Subcutaneous abdominal adipose tissue (tissue), 5 donors: ENCODE data around the gene EFNA5.

Experiments used
- H3K27ac ChIP-seq: one replicate; pipeline ENCODE4 v1.7.0; 2013; ENCODE audit warnings: low read depth, mild to moderate bottlenecking, inconsistent platforms, low read length, moderate library complexity
- H3K27me3 ChIP-seq, 5 donors: one replicate each; pipeline ENCODE4 v1.7.0; 2013; ENCODE audit warnings: low read length in 5 of 5, inconsistent platforms in 1 of 5; ENCODE audit not compliant: control insufficient read depth in 5 of 5, insufficient read depth in 4 of 5
- H3K36me3 ChIP-seq, 5 donors: one replicate each; pipeline ENCODE4 v1.7.0; 2013; ENCODE audit warnings: low read length in 5 of 5; ENCODE audit not compliant: control insufficient read depth in 5 of 5, insufficient read depth in 5 of 5
- H3K4me1 ChIP-seq, 5 donors: one replicate each; pipeline ENCODE4 v1.7.0; 2013; ENCODE audit warnings: low read length in 5 of 5, mild to moderate bottlenecking in 3 of 5, moderate library complexity in 1 of 5; ENCODE audit not compliant: control insufficient read depth in 5 of 5, insufficient read depth in 5 of 5
- H3K4me3 ChIP-seq, 5 donors: one replicate each; pipeline ENCODE4 v1.7.0; 2013; ENCODE audit warnings: low read length in 5 of 5, low read depth in 1 of 5
- H3K9ac ChIP-seq, 5 donors: one replicate each; pipeline ENCODE4 v1.7.0; 2013; ENCODE audit warnings: low read length in 5 of 5, mild to moderate bottlenecking in 4 of 5, moderate library complexity in 3 of 5
- H3K9me3 ChIP-seq, 5 donors: one replicate each; pipeline ENCODE4 v1.7.0; 2013; ENCODE audit warnings: low read length in 5 of 5; ENCODE audit not compliant: control insufficient read depth in 5 of 5
- donor health status: healthy.
- donor health status: healthy.
- donor health status: healthy.
- donor health status: healthy.
- donor health status: healthy.

The EFNA5 gene

GRCh38 chr5:107670932-107671741 lies at the start of gene EFNA5:
TSS of gene EFNA5 (minus strand) at chr5:107670937.
- Histone ChIP-seq H3K9me3 (no peaks in the 10 kb centered on the region), H3K27ac (peak within 1 kb of the TSS; percentile 92), H3K27me3 (peaks cover 0 to 9% (median 0%) of the 10 kb centered on the region in 5 donors)

GRCh38 chr5:107719034-107719606 lies 48.4 kb upstream of the EFNA5 start:
- no peak overlapping the region for H3K27ac ChIP-seq
- no peak overlapping the region for H3K9ac ChIP-seq
- peaks cover 3 to 15% (median 6%) of the 10 kb centered on the region in 5 donors for H3K9me3 ChIP-seq
- no peaks in the 10 kb centered on the region for H3K27me3 ChIP-seq
- no peaks in the 10 kb centered on the region for H3K4me1 ChIP-seq
- no peak overlapping the region for H3K4me3 ChIP-seq
- no peaks in the 10 kb centered on the region for H3K36me3 ChIP-seq

More at GRCh38 chr5:107670932-107671741, at the start of gene EFNA5:
- H3K9ac ChIP-seq: peak within 1 kb of the TSS; percentile 63 to 91 (median 64)
- peaks cover 0 to 58% (median 50%) of the 10 kb centered on the region in 5 donors for H3K4me1 ChIP-seq
- no peaks in the 10 kb centered on the region for H3K36me3 ChIP-seq
- peak within 1 kb of the TSS; percentile 70 to 86 (median 80) for H3K4me3 ChIP-seq

- Histone ChIP-seq H3K27me3 (no peaks in the 10 kb centered on the region), H3K9ac (no peak overlapping the region), H3K9me3 (peaks cover 3 to 15% (median 6%) of the 10 kb centered on the region in 5 donors), H3K4me1 (no peaks in the 10 kb centered on the region), H3K27ac (no peak overlapping the region), H3K36me3 (no peaks in the 10 kb centered on the region), H3K4me3 (no peak overlapping the region)
Observed at GRCh38 chr5:107717816-107718215, 47.1 kb upstream of the EFNA5 start.

- Histone ChIP-seq H3K27ac (no peak overlapping the region), H3K4me3 (no peak overlapping the region), H3K27me3 (no peaks in the 10 kb centered on the region), H3K36me3 (no peaks in the 10 kb centered on the region), H3K9me3 (peaks cover 0 to 3% (median under 1%) of the 10 kb centered on the region in 5 donors), H3K4me1 (no peaks in the 10 kb centered on the region), H3K9ac (no peak overlapping the region)
Observed at GRCh38 chr5:107713228-107713627, 42.5 kb upstream of the EFNA5 start.

- no peak overlapping the region for H3K9ac ChIP-seq
- no peak overlapping the region for H3K4me3 ChIP-seq
- H3K9me3 ChIP-seq: peaks cover 0 to 3% (median 3%) of the 10 kb centered on the region in 5 donors
- H3K36me3 ChIP-seq: no peaks in the 10 kb centered on the region
- no peak overlapping the region for H3K27ac ChIP-seq
- no peaks in the 10 kb centered on the region for H3K4me1 ChIP-seq
- H3K27me3 ChIP-seq: no peaks in the 10 kb centered on the region
Observed at GRCh38 chr5:107712359-107712870, 41.7 kb upstream of the EFNA5 start.

GRCh38 chr5:107705402-107706014 lies 34.8 kb upstream of the EFNA5 start:
- H3K4me3 ChIP-seq: peak overlapping the region; percentile 11 to 69 (median 36)

GRCh38 chr5:107704681-107705401 lies 34.1 kb upstream of the EFNA5 start:
- Histone ChIP-seq H3K9me3 (peaks cover 0 to 6% (median 0%) of the 10 kb centered on the region in 5 donors), H3K27me3 (no peaks in the 10 kb centered on the region), H3K4me3 (peak overlapping the region; percentile 11 to 69 (median 36)), H3K27ac (no peak overlapping the region), H3K4me1 (peaks cover 0 to 12% (median 6%) of the 10 kb centered on the region in 5 donors), H3K36me3 (no peaks in the 10 kb centered on the region), H3K9ac (peak overlapping the region in 2 of 5 donors; percentile 37 to 52)

More at GRCh38 chr5:107705402-107706014, 34.8 kb upstream of the EFNA5 start:
- Histone ChIP-seq H3K9ac (peak overlapping the region in 2 of 5 donors; percentile 37 to 52), H3K9me3 (peaks cover 0 to 6% (median 0%) of the 10 kb centered on the region in 5 donors), H3K36me3 (no peaks in the 10 kb centered on the region), H3K4me1 (peaks cover 0 to 12% (median 6%) of the 10 kb centered on the region in 5 donors), H3K27ac (no peak overlapping the region), H3K27me3 (no peaks in the 10 kb centered on the region)

GRCh38 chr5:107700481-107700880 lies 29.7 kb upstream of the EFNA5 start:
- H3K9me3 ChIP-seq: no peaks in the 10 kb centered on the region
- H3K4me1 ChIP-seq: peaks cover 0 to 9% (median 5%) of the 10 kb centered on the region in 5 donors
- H3K4me3 ChIP-seq: no peak overlapping the region
- no peak overlapping the region for H3K27ac ChIP-seq
- no peaks in the 10 kb centered on the region for H3K27me3 ChIP-seq
- no peaks in the 10 kb centered on the region for H3K36me3 ChIP-seq
- no peak overlapping the region for H3K9ac ChIP-seq

GRCh38 chr5:107699425-107699824 lies 28.7 kb upstream of the EFNA5 start:
- H3K36me3 ChIP-seq: no peaks in the 10 kb centered on the region
- H3K27me3 ChIP-seq: no peaks in the 10 kb centered on the region
- H3K4me1 ChIP-seq: no peaks in the 10 kb centered on the region
- H3K27ac ChIP-seq: no peak overlapping the region
- no peak overlapping the region for H3K9ac ChIP-seq
- no peak overlapping the region for H3K4me3 ChIP-seq
- no peaks in the 10 kb centered on the region for H3K9me3 ChIP-seq
